NCI-H2107 (cell line): ENCODE results near the gene OR52N5.

Experiments
- DNase-seq: peaks from one replicate; lab custom pipeline; 2025; lab: John Stamatoyannopoulos, UW

Gene OR52N5

GRCh38 chr11:5783255-5783654 lies at the start of gene OR52N5:
Gene OR52N5, minus strand, starts transcription at chr11:5783355. Its CDS starts 4,721 bp downstream, at chr11:5778634.
- no peak for DNase-seq

GRCh38 chr11:5831196-5831829 lies 48.2 kb upstream of the OR52N5 start:
- DNase-seq = no peak

- DNase-seq = no peak
Observed at GRCh38 chr11:5818245-5818886, 35.2 kb upstream of the OR52N5 start.

DNA sequence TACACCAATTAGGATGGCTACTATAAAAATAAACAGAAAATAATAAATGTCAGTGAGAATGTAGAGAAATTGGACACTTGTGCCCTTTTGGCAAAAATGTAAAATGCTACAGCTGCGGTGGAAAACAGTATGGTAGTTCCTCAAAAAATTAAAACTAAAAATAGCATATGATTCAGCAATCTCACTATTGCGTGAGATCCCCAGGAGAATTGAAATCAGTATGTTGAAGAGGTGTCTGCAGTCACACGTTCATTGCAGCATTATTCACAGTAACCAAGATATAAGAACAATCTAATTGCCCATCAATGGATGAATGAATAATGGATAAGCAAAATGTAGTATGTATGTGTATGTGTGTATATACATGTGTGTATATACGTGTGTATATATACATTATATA lies 32.4 kb upstream of the OR52N5 start:
- no peak for DNase-seq

- no peak for DNase-seq
Observed at GRCh38 chr11:5809905-5810795, 27.0 kb upstream of the OR52N5 start.

GRCh38 chr11:5809122-5809519 lies 26.0 kb upstream of the OR52N5 start:
- DNase-seq = no peak

DNA sequence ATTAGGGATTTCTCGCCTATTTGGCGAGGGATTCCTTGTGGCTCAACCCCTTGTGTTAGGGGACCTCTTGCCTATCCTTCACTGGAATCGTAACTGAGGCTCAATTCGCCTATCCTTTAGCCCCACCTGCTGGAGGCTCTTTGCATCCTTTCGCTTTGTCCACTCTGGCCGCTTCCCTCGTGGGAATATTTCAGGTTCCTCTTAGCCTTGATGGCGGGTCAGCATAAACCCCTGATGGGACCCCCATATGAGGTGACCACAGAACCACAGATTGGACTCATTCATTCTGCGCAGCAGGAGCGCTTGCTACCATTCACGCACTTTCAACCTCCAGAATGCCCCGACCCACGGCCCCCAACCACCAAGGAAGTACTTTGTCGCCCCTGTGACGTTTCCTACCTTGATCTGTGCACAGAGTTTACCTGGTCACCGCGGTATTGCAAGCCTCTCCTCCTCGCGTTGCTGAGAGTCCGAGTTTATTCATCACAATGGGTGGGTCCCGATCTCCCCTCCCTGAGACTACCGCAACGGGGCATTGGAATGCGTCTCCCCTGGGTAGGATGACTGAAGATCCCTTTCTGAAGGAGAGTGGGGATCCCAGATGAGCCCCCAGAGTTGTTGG lies 25.5 kb upstream of the OR52N5 start, which contains the start of gene OR52N2:
Gene OR52N2 (plus strand): TSS at position 425 of the 622 bp plus-strand sequence. CDS start 11,412 bp downstream, outside the sequence.
- DNase-seq = peak; percentile 34

DNA sequence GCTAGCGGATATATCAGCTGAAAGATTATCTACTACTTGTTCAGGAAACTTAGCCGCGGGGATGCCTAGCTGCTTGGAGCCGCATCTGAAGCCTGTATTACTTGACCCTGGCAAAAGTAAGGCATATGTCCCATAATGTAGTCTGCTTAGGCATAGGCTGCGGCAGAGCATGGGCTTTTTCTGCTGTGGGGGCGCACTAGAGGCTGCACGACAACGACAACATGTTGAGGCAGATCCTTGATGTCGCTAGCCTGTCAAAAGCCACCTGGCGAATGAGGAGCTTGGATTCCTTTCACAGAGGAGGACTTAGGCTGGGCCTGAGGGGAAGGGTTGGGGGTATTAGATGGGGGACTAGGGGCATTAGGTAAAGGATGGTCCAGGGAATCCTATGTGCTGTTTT lies 24.4 kb upstream of the OR52N5 start:
- DNase-seq = no peak

DNA sequence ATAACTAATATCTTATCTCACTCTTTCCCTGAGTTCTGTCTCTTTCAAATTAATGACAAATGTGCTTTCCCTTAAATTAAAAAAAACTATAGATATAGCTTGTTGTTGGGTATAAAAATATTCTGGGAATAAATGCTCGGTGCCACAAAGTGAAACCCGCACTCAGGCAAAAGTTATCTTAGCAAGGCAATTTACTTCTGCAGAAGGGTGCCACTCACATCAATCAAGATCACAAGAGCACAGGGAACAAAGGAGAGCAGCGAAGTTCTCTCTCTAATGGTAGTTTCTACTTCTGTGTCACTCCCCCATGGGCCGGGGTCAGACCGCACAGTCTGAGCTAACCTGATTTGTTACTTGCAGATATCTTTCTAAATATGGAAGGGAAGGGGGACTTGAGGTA lies 20.8 kb upstream of the OR52N5 start:
- DNase-seq = no peak

- DNase-seq = no peak
Observed at GRCh38 chr11:5796541-5796940, 13.4 kb upstream of the OR52N5 start.

- DNase-seq = no peak
Observed at GRCh38 chr11:5791165-5791564, 8.0 kb upstream of the OR52N5 start, which contains the start of gene OR52N1. Gene OR52N1, minus strand, starts transcription at chr11:5791265. Its CDS starts 2,449 bp downstream, at chr11:5788816.

GRCh38 chr11:5767056-5767455 lies 16.1 kb downstream of the OR52N5 start:
- no peak for DNase-seq

GRCh38 chr11:5753943-5754342 lies 29.2 kb downstream of the OR52N5 start, which contains the start of gene OR52N4:
Gene OR52N4, plus strand, starts transcription at chr11:5754243. Its CDS starts 498 bp downstream, at chr11:5754741.
- DNase-seq = no peak

DNA sequence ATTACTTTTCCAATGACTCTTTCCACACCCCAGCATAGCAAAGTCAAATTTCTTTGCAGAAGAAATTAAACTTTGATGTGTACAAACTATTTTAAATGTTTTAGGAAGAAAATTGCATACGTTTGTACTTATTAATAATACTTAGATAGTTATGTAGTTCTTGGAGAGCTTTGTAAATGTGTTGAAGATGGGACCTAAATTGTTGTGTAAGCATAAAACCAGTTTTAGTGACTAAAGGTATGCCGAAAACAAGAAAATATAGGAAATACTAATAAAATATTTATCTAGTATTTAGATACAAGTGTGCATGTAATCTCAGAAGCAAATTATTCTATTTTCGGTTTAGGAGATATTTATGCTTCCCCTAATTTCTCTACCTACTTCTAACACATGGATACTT lies 33.3 kb downstream of the OR52N5 start:
- no peak for DNase-seq

- no peak for DNase-seq
Observed at GRCh38 chr11:5746614-5747013, 36.5 kb downstream of the OR52N5 start.

- DNase-seq = no peak
Observed at GRCh38 chr11:5738431-5738830, 44.7 kb downstream of the OR52N5 start.

GRCh38 chr11:5737670-5738392 lies 45.3 kb downstream of the OR52N5 start:
- DNase-seq = no peak

- no peak for DNase-seq
Observed at GRCh38 chr11:5737091-5737490, 46.1 kb downstream of the OR52N5 start.

DNA sequence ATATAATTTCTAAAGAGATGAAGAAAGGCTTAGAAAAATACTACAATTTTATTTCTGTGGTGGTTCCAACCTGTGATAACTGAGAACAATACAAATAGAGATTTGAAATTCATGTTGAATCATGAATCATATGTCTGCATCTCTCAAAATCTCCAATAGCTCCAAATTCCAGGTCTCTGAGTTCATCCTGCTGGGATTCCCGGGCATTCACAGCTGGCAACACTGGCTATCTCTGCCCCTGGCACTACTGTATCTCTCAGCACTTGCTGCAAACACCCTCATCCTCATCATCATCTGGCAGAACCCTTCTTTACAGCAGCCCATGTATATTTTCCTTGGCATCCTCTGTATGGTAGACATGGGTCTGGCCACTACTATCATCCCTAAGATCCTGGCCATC lies 46.8 kb downstream of the OR52N5 start, which contains the start of gene OR56B1:
Gene OR56B1 (plus strand): TSS at position 53 of the 400 bp plus-strand sequence. CDS start 69 bp downstream, at position 122.
- no peak for DNase-seq

- DNase-seq = no peak
Observed at GRCh38 chr11:5727691-5728090, 55.5 kb downstream of the OR52N5 start.

DNA sequence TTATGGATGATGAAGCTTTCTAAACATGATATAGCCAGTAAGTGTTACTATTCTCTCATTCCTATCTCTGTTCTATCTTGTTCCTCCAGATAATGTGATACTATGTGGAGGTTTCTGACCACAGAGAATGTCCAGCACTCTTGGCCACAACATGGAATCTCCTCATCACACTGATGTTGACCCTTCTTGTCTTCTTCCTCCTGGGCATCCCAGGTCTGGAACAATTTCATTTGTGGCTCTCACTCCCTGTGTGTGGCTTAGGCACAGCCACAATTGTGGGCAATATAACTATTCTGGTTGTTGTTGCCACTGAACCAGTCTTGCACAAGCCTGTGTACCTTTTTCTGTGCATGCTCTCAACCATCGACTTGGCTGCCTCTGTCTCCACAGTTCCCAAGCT lies 56.8 kb downstream of the OR52N5 start:
- no peak for DNase-seq
